ENCODE measurements around the gene BCR. TPM values are rescaled to one million over a fixed set of nuclear protein-coding genes. Genes with fewer than 3 reads are reported as not detected.

The BCR gene
- total and polyA plus RNA-seq, 12 donors, result 10.9 to 33.4 (median 25.8) TPM

DNA sequence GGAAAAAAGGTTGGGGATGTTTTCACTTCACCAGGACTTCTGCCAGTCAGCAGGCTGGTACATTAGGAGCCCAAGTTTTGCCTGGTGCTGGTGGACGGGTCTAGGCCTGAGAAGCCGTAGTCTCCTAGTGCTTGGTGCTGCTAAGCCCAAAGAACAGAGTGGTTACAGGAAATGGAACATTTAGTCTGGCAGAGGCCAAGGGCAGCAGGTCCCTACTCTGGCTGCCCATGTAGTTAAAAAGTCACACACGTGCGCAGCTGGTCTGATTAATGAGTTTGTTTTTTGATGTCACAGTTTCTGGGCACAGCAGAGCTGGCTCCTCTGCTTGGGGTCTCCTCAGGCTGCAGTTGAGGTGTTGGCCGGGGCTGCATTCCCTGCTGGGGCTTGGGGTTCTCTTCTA lies 20.6 kb downstream of the BCR start:
- TF ChIP-seq, protein P1, sequence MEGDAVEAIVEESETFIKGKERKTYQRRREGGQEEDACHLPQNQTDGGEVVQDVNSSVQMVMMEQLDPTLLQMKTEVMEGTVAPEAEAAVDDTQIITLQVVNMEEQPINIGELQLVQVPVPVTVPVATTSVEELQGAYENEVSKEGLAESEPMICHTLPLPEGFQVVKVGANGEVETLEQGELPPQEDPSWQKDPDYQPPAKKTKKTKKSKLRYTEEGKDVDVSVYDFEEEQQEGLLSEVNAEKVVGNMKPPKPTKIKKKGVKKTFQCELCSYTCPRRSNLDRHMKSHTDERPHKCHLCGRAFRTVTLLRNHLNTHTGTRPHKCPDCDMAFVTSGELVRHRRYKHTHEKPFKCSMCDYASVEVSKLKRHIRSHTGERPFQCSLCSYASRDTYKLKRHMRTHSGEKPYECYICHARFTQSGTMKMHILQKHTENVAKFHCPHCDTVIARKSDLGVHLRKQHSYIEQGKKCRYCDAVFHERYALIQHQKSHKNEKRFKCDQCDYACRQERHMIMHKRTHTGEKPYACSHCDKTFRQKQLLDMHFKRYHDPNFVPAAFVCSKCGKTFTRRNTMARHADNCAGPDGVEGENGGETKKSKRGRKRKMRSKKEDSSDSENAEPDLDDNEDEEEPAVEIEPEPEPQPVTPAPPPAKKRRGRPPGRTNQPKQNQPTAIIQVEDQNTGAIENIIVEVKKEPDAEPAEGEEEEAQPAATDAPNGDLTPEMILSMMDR (IDR thresholded peaks at IDR 0.05), result no peak
- Histone ChIP-seq H3K27me3 (no peaks in the 10 kb centered on the region), H3K36me3 (peaks cover 0 to 17% (median 0%) of the 10 kb centered on the region in 9 donors), H3K9me3 (no peaks in the 10 kb centered on the region), H3K4me3 (no peak overlapping the region), H3K27ac (no peak overlapping the region), H3K4me1 (peaks cover 7 to 74% (median 44%) of the 10 kb centered on the region in 9 donors)
- DNase-seq (no peak), ATAC-seq (no peak)
- 94 to 96% methylated on average over 5 of the region's 5 CpGs for WGBS, 2 donors
- intact Hi-C loops (cut with DNase I), result no loop called here

DNA sequence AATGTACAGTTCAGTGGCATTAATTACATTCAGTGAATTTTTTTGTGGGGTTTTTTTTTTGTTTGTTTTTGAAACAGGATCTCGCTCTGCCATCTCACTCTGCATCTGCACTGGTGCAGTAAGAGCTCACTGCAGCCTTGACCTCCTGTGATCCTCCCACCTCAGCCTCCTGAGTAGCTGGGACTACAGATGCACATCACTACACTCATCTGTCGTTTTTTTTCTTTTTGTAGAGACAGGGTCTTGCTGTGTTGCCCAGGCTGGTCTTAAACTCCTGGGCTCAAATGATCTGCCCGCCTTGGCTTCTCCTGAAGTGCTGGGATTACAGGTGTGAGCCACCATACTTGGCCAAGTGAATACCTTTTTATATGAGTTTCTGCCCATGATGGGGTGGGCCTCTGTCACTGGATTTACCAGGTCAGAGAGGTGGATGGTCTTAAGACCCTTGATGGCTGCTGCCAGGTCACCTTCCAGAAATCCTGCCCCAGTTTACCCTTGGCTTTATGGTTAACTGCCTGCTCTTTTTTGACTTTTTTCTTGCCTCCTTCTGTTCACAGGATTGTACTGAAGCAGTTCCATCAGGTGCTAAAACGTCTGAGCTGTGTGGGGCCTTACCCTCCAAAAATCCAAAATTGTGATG lies 22.6 kb downstream of the BCR start:
- Histone ChIP-seq H3K4me1 (peaks cover 7 to 59% (median 37%) of the 10 kb centered on the region in 9 donors), H3K27ac (no peak overlapping the region), H3K27me3 (no peaks in the 10 kb centered on the region), H3K9me3 (no peaks in the 10 kb centered on the region), H3K36me3 (peaks cover 0 to 13% (median 0%) of the 10 kb centered on the region in 9 donors), H3K4me3 (no peak overlapping the region)
- 85 to 90% methylated on average over 4 of the region's 4 CpGs for WGBS, 2 donors
- TF ChIP-seq, protein P1 (IDR thresholded peaks at IDR 0.05), result no peak
- DNase-seq, result no peak
- intact Hi-C loops (cut with DNase I), result no loop called here
- no peak for ATAC-seq

DNA sequence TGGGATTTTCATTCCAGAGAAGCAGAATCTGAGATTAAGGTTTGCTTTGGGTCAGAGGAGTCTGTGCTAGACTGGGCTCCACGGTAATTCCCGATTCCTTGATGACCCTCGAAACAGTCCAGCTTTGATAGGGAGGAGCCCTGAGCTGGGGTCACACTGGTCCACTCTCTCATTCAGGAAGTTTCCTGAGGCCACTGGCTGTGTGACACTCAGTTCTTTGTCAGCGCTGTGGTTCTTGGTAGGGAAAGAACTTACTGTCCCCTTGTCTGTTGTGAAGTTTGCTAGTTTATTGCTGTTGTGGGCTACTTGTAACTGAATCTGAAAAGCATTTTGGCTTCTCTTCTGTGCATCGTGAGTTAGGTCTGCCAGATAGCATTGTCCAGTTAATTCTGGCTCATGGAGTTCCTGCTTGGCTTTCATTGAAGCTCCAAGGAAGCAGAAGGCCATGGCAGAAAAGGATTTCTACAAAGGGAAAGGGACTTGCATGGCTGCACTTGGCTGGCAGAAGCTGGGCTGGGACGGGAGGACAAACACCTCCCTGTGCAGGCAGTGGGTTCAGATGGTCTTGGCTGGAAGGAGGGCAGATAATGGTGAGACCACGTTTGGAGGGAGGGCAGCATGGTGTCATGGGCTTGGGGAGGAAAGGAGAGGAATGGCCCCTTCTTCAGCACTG lies 23.3 kb downstream of the BCR start:
- Histone ChIP-seq H3K4me1 (peaks cover 7 to 53% (median 37%) of the 10 kb centered on the region in 9 donors), H3K4me3 (no peak overlapping the region), H3K27me3 (no peaks in the 10 kb centered on the region), H3K9me3 (no peaks in the 10 kb centered on the region), H3K27ac (peak overlapping the region in 3 of 10 donors; percentile 18 to 57 (median 26)), H3K36me3 (peaks cover 0 to 13% (median 0%) of the 10 kb centered on the region in 9 donors)
- DNase-seq (no peak), ATAC-seq (peak in 1 of 8 donors; percentile 32)
- TF ChIP-seq, protein P1 (IDR thresholded peaks at IDR 0.05), result no peak
- WGBS, 2 donors, result 54 to 63% methylated on average over 7 of the region's 7 CpGs
- intact Hi-C loops (cut with DNase I), result no loop called here

DNA sequence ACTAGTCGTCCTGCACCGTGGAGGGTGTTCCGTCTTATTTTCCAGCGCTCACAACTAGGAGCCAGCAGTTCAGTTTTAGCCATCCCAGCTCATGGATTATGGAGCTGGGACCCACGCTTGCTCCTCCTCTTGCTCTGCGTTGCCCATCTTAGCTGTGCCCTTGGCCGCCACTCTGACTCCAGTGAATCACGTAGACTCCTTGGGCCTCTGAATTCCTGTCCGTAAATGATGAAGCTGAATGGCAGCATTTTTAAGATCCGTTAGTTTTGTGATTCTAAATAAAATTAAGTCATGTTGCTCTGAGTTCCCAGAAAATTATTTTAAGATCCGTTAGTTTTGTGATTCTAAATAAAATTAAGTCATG lies 23.8 kb downstream of the BCR start:
- H3K9me3 ChIP-seq, result no peaks in the 10 kb centered on the region
- no peak for DNase-seq
- WGBS, 2 donors, result 80 to 87% methylated on average over 11 of the region's 11 CpGs
- intact Hi-C loops (cut with DNase I), result no loop called here
- no peak for ATAC-seq
- TF ChIP-seq, protein P1 (IDR thresholded peaks at IDR 0.05), result no peak
- peaks cover 0 to 13% (median 0%) of the 10 kb centered on the region in 9 donors for H3K36me3 ChIP-seq
- H3K27me3 ChIP-seq, result no peaks in the 10 kb centered on the region
- peak overlapping the region in 3 of 10 donors; percentile 18 to 57 (median 26) for H3K27ac ChIP-seq
- H3K4me3 ChIP-seq, result no peak overlapping the region
- peaks cover 7 to 48% (median 34%) of the 10 kb centered on the region in 9 donors for H3K4me1 ChIP-seq
